Measurements from ENCODE around the gene MAPK8.

GRCh38 chr10:48442090-48442808 lies 135.8 kb downstream of the MAPK8 start:
- TF ChIP-seq CTCF (IDR thresholded peaks at IDR 0.05) (no peak), ZFX (IDR thresholded peaks at IDR 0.05; ENCODE audit: borderline replicate concordance) (no peak)

Data from 22Rv1 (cell line).